Left ventricle myocardium inferior (tissue), 1 donor: Measurements from ENCODE around the gene DAPK1. TPM values are rescaled to one million over a fixed set of nuclear protein-coding genes. Genes with fewer than 3 reads are reported as not detected.

Experiments
- DNase-seq: peaks from one replicate; pipeline ENCODE4 v3.0.0-alpha.2; 2020
- H3K27ac ChIP-seq: fragments of 200-600 bp; replicated peaks from 2 replicates; pipeline ENCODE4 v1.8.0; 2021
- H3K27me3 ChIP-seq: fragments of 200-600 bp; 2 replicates; pipeline ENCODE4 v1.8.0; 2021; ENCODE audit warnings: low read depth
- H3K36me3 ChIP-seq: fragments of 200-600 bp; 2 replicates; pipeline ENCODE4 v1.8.0; 2021
- H3K4me1 ChIP-seq: fragments of 200-600 bp; 2 replicates; pipeline ENCODE4 v1.8.0; 2021
- H3K4me3 ChIP-seq: fragments of 200-600 bp; 2 replicates; pipeline ENCODE4 v1.8.0; 2021; ENCODE audit warnings: mild to moderate bottlenecking, moderate library complexity
- H3K9me3 ChIP-seq: fragments of 200-600 bp; replicated peaks from 2 replicates; pipeline ENCODE4 v1.8.0; 2021
- CTCF ChIP-seq: fragments of 200-600 bp; IDR thresholded peaks from 2 replicates; pipeline ENCODE4 v1.8.0; 2021; ENCODE audit warnings: antibody characterized with exemption, mild to moderate bottlenecking, borderline replicate concordance
- intact Hi-C: fragments of 100-400 bp; cut with micrococcal nuclease; formaldehyde crosslinking; loops from one replicate; pipeline ENCODE4 v1.11.0; 2022
- total RNA-seq: library from RNA; stranded (reverse); fragmentation: NEBNext Ultra II Directional; extraction: Animal tissue kit (Norgen Biotek cat#: 25700); gene quantifications from one replicate; pipeline ENCODE4 v1.2.1, GENCODE V29; 2021
- donor health status: DM: no; HTN: yes; CAD: no; lungs with severe emphysema.

Gene DAPK1
- total RNA-seq, 1 donor from 2014 or later, result 5.5 TPM

GRCh38 chr9:87567983-87568382, 70.3 kb downstream of the DAPK1 start:
- DNase-seq, result no peak
- no peak for TF ChIP-seq CTCF
- H3K27ac ChIP-seq, result no peak overlapping the region
- no peaks in the 10 kb centered on the region for H3K36me3 ChIP-seq
- no peak overlapping the region for H3K4me3 ChIP-seq
- no peaks in the 10 kb centered on the region for H3K27me3 ChIP-seq
- intact Hi-C loops, result no loop called here
- no peaks in the 10 kb centered on the region for H3K9me3 ChIP-seq
- peaks cover 23% of the 10 kb centered on the region for H3K4me1 ChIP-seq

GRCh38 chr9:87568401-87568800, 70.7 kb downstream of the DAPK1 start:
- H3K4me1 ChIP-seq, result peaks cover 23% of the 10 kb centered on the region

GRCh38 chr9:87569008-87569509, 71.4 kb downstream of the DAPK1 start:
- Histone ChIP-seq H3K27ac (no peak overlapping the region), H3K27me3 (no peaks in the 10 kb centered on the region), H3K4me1 (peaks cover 23% of the 10 kb centered on the region), H3K4me3 (no peak overlapping the region), H3K9me3 (no peaks in the 10 kb centered on the region), H3K36me3 (no peaks in the 10 kb centered on the region)
- no peak for TF ChIP-seq CTCF
- no peak for DNase-seq
- intact Hi-C loops, result no loop called here

More at GRCh38 chr9:87568401-87568800, 70.7 kb downstream of the DAPK1 start:
- Histone ChIP-seq H3K9me3 (no peaks in the 10 kb centered on the region), H3K4me3 (no peak overlapping the region), H3K27ac (no peak overlapping the region), H3K36me3 (no peaks in the 10 kb centered on the region), H3K27me3 (no peaks in the 10 kb centered on the region)
- no peak for TF ChIP-seq CTCF
- intact Hi-C loops, result no loop called here
- DNase-seq, result no peak

- Histone ChIP-seq H3K9me3 (no peaks in the 10 kb centered on the region), H3K36me3 (no peaks in the 10 kb centered on the region), H3K4me1 (peaks cover 23% of the 10 kb centered on the region), H3K27me3 (no peaks in the 10 kb centered on the region), H3K27ac (no peak overlapping the region), H3K4me3 (no peak overlapping the region)
- intact Hi-C loops, result no loop called here
- TF ChIP-seq CTCF, result no peak
- DNase-seq, result no peak
These were observed 71.9 kb downstream of the DAPK1 start for GRCh38 chr9:87569518-87569917.

GRCh38 chr9:87570000-87570908, 72.6 kb downstream of the DAPK1 start:
- H3K27me3 ChIP-seq, result no peaks in the 10 kb centered on the region
- H3K4me1 ChIP-seq, result peaks cover 23% of the 10 kb centered on the region
- H3K4me3 ChIP-seq, result no peak overlapping the region
- H3K36me3 ChIP-seq, result no peaks in the 10 kb centered on the region
- DNase-seq, result no peak
- intact Hi-C loops, result no loop called here
- TF ChIP-seq CTCF, result no peak
- H3K27ac ChIP-seq, result no peak overlapping the region
- H3K9me3 ChIP-seq, result no peaks in the 10 kb centered on the region
